ENCODE results near the gene THOC6. TPM values are rescaled to one million over a fixed set of nuclear protein-coding genes. Genes with fewer than 3 reads are reported as not detected.

THOC6 gene
- total RNA-seq, 1 experiment from 2014 or later = 118 TPM

DNA sequence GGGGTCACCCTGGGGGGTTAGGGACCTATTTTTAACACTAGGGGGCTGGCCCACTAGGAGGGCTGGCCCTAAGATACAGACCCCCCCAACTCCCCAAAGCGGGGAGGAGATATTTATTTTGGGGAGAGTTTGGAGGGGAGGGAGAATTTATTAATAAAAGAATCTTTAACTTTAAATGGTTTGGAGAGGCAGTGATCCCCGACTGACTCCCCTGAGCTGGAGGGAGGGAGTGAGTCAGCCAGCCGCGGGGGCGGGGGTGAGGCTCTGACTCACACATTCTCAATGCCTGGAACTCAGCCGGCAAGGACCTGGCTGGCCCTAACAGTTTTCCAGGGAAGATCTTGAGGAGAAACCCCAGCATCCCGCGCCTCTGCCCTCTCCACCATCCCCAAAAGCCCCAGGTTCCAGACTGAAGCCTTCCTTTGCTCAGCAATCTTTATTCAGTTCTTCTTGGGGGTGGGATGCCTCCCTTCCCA, 1.6 kb upstream of the THOC6 start:
- Histone ChIP-seq H3K27me3 (no peaks in the 10 kb centered on the region), H3K9me3 (no peaks in the 10 kb centered on the region), H3K4me3 (peak overlapping the region; percentile 99), H3K36me3 (peaks cover 45% of the 10 kb centered on the region)
- peak; percentile 95 for DNase-seq

- H3K4me3 ChIP-seq = peak overlapping the region; percentile 99
Observed at GRCh38 chr16:3022684-3023414, 986 bp upstream of the THOC6 start.

DNA sequence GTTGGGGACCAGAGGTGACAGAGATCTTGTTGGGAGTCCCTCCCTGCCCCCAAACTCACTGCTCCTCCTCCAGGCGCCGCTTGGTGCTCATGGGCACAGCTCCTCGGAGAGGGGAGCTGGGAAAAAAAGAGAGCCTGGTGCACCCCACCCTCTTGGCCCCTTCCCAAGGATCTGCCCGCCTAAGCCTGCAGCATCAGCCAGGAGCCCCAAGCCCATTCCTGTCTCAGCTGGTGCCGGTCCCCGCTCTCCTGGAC, 493 bp upstream of the THOC6 start:
- Histone ChIP-seq H3K9me3 (no peaks in the 10 kb centered on the region), H3K27me3 (no peaks in the 10 kb centered on the region), H3K4me3 (peak overlapping the region; percentile 99), H3K36me3 (peaks cover 48% of the 10 kb centered on the region)
- DNase-seq = peak; percentile 99

More at GRCh38 chr16:3022684-3023414, 986 bp upstream of the THOC6 start:
- DNase-seq = peak; percentile 90
- H3K27me3 ChIP-seq = no peaks in the 10 kb centered on the region
- no peaks in the 10 kb centered on the region for H3K9me3 ChIP-seq
- peaks cover 47% of the 10 kb centered on the region for H3K36me3 ChIP-seq

GRCh38 chr16:3025032-3026002, 1.5 kb downstream of the THOC6 start:
- Histone ChIP-seq H3K36me3 (peaks cover 47% of the 10 kb centered on the region), H3K9me3 (no peaks in the 10 kb centered on the region), H3K4me3 (no peak overlapping the region), H3K27me3 (no peaks in the 10 kb centered on the region)
- DNase-seq = no peak

GRCh38 chr16:3026003-3026378, 2.2 kb downstream of the THOC6 start:
- Histone ChIP-seq H3K36me3 (peaks cover 43% of the 10 kb centered on the region), H3K27me3 (no peaks in the 10 kb centered on the region), H3K4me3 (no peak overlapping the region), H3K9me3 (no peaks in the 10 kb centered on the region)
- no peak for DNase-seq

- Histone ChIP-seq H3K4me3 (no peak overlapping the region), H3K27me3 (peaks cover 1% of the 10 kb centered on the region; the same call in 1 of the 2 replicates), H3K9me3 (no peaks in the 10 kb centered on the region), H3K36me3 (peaks cover 35% of the 10 kb centered on the region)
- no peak for DNase-seq
Observed at GRCh38 chr16:3026609-3027488, 3.0 kb downstream of the THOC6 start.

GRCh38 chr16:3027489-3027795, 3.6 kb downstream of the THOC6 start:
- H3K9me3 ChIP-seq = no peaks in the 10 kb centered on the region
- DNase-seq = no peak
- H3K27me3 ChIP-seq = peaks cover 7% of the 10 kb centered on the region
- H3K36me3 ChIP-seq = peaks cover 30% of the 10 kb centered on the region
- no peak overlapping the region for H3K4me3 ChIP-seq

DNA sequence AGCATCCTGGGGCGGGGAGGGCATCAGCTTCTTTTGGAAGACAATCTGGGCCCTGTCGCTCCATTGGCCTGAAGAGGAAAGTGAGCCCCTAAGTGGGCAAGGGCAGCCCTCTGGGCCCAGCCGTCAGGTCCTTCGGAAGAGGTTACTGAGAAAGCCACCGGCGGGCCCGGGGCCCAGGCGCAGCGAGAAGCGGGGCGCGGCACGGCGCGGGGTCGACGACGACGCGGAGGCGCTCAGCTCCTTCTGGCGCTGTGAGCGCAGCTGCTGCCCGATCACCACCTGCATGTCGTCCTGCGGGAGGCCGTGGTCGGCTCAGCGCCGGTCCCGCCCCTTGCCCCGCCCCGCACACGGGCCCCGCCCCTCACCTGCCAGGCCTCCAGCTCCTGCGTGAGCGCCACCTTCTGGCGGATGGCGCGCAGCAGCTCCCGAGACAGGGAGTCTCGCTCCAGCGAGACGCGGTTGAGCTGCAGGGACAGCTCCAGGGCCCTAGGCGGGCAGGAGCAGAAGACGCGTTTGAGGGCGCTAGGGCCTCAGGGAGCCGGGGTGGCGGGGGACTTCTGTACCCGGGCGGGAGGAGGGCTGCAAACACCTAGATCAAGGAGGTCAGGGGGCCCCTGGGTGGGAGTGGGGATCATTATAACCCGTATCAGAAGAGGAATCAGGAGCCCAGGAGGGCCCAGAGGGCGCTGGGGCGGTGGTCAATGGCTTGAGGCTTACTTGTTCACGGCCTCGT, 4.3 kb downstream of the THOC6 start:
- H3K36me3 ChIP-seq = peaks cover 24% of the 10 kb centered on the region
- no peaks in the 10 kb centered on the region for H3K9me3 ChIP-seq
- DNase-seq = peak; percentile 39
- H3K4me3 ChIP-seq = no peak overlapping the region
- peaks cover 14% of the 10 kb centered on the region for H3K27me3 ChIP-seq

DNA sequence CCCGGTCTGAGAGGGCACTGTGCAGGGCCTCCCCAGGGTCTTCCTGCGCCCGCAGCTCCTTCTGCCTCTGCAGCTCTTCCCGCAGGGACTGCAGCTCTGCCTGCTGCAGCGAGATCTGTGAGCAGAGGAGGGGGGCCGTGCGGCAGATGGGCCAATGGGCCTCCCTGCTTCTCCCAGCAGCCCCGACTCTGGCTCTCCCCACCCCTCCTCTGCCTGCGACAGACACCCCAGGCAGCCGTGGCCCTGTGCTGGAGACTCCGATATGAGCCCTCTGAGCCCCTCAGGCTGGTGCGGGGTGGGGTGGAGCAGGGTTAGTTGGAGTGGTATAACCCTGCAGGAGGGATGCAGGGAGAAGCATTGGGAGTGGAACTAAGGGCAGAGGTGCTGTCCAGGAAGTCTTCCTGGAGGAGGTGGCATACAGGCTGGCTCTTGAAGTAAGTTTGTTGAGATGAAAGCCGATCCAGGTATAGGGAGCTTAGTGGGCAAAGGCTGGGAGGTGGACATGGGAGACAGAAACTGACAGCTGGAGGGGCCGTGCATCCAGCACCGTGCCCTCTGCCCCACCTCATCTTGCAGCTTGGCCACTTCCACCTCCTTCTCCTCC, 5.0 kb downstream of the THOC6 start:
- no peaks in the 10 kb centered on the region for H3K9me3 ChIP-seq
- H3K4me3 ChIP-seq = no peak overlapping the region
- peaks cover 20% of the 10 kb centered on the region for H3K27me3 ChIP-seq
- H3K36me3 ChIP-seq = peaks cover 24% of the 10 kb centered on the region
- DNase-seq = no peak

GRCh38 chr16:3029491-3030221, 5.8 kb downstream of the THOC6 start:
- no peak overlapping the region for H3K4me3 ChIP-seq
- H3K27me3 ChIP-seq = peaks cover 26% of the 10 kb centered on the region
- no peaks in the 10 kb centered on the region for H3K9me3 ChIP-seq
- DNase-seq = no peak
- H3K36me3 ChIP-seq = peaks cover 24% of the 10 kb centered on the region

DNA sequence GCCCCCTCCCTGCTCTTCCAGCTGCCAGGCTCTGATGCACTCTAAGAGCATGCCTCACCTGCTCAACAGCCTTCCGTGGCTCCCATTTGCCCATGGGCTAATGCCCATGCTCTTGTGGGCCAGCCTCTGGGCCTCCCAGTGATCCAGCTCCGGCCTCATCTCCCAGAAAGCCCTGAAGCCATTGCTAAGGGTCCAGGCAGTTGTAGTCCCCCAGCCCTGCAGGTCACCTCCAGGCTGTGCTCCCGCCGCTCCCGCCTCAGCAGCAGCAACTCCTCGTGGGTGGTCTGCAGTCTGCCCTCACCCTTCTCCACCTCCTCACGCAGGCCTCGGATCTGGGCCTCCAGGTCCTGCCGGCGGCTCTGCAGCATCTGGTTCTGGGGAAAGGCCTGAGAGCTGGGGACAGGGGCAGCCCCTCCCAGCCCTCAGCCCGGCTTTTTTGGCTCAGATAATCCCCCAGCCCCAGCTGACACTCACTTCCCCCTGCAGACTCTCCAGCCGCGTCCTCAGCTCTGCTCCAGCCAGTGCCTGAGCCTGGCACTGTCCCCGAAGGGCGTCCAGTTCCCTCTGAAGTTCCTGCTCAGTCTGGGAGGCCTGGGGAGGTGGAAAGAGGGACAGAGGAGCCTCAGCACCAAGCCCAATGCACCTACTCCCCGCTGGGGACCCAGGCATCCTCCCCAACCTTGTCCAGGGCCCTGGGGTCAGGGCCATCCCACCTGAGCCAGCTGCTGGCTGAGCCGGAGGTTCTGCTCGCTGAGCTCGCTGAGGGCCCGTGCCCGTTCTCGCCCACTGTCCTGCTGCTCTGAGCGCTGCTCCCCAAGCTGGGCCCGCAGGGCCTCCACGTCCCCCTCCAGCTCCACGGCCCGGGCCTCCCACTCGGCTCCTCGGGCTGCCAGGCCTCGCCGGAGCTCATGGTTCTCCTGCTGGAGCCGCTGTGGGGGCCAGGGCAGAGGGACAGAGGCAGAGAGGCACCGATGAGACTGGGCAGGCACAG, 6.7 kb downstream of the THOC6 start:
- no peaks in the 10 kb centered on the region for H3K9me3 ChIP-seq
- no peak for DNase-seq

DNA sequence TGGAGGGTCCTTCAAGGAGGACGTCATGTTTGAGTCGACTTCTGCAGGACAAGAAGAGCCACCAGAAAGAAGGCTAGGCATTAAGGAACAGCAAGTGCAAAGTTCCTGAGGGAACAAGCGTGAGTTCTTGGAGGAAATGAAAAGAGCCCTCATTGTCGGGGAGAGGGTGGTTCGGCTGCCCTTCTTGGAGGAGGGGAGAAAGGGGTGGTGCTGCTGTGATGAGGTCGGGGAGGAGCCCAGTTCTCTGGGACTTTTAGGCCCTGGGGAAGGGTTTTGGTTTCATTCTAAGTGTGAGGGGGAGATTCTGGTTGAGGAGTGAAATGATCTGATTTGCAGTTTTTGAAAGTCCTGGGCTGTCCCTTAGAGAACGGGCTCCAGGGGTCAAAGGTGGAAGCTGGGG, 8.8 kb downstream of the THOC6 start:
- peaks cover 2% of the 10 kb centered on the region; the same call in 1 of the 2 replicates for H3K36me3 ChIP-seq
- DNase-seq = no peak
- H3K27me3 ChIP-seq = peaks cover 51% of the 10 kb centered on the region
- H3K9me3 ChIP-seq = no peaks in the 10 kb centered on the region
- H3K4me3 ChIP-seq = no peak overlapping the region

More for the DNA sequence above, 6.7 kb downstream of the THOC6 start:
- Histone ChIP-seq H3K36me3 (peaks cover 19% of the 10 kb centered on the region), H3K4me3 (no peak overlapping the region), H3K27me3 (peaks cover 30% of the 10 kb centered on the region)

DNA sequence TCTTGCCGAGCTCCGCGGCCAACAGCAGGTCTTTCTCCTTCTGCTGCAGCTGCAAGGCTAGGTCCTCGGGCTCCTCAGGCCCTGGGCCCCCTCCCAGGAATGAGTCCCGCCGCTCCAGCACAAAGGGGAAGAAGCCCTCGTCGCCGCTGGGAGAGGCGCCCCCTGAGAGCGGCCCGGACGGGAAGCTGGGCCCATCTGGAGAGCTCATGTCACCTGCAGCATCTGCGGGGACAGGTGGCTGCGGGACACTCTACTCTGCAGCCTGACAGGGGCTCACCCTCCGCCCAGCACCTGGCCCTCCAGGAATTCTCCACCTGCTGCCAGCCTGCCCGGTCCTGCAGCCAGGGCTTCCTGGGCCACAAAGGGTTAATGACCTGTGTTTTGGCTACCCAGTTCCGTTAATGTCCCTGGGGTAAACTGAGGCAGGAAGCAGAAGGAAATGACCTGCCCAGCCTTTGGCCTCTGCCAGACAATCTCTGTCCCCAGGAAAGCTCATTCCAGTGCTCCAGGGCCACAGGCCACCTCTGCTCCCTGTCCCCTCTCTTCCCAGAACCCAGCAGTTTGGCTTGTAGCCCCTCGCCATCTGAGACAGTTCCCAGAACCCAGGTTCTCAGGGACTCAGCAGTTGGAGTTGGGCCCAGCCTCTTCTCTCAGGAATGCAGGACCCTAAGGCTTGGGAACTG, 11.6 kb downstream of the THOC6 start:
- DNase-seq = no peak
- Histone ChIP-seq H3K4me3 (no peak overlapping the region), H3K36me3 (no peaks in the 10 kb centered on the region), H3K9me3 (no peaks in the 10 kb centered on the region), H3K27me3 (peaks cover 68% of the 10 kb centered on the region)
